Mammary epithelial cell (primary cell): Measurements from ENCODE around the gene SLC22A2.

Experiments used
- EZH2 ChIP-seq: IDR thresholded peaks from 2 replicates; pipeline ENCODE4 v1.6.1; 2012; ENCODE audit warnings: low read length, inconsistent platforms, borderline replicate concordance
- TF ChIP-seq, protein P1 (sequence below), 2 donors: IDR thresholded peaks in 1 of 2; conservative IDR thresholded peaks in 1 of 2; 2 replicates each; pipeline ENCODE4 v1.5.1; 2011 to 2012; ENCODE audit warnings: inconsistent platforms in 2 of 2, low read length in 2 of 2, mild to moderate bottlenecking in 2 of 2, control low read depth in 1 of 2, low read depth in 1 of 2; ENCODE audit not compliant: insufficient read depth in 1 of 2; ENCODE audit errors: extremely low read depth in 1 of 2

DNA sequence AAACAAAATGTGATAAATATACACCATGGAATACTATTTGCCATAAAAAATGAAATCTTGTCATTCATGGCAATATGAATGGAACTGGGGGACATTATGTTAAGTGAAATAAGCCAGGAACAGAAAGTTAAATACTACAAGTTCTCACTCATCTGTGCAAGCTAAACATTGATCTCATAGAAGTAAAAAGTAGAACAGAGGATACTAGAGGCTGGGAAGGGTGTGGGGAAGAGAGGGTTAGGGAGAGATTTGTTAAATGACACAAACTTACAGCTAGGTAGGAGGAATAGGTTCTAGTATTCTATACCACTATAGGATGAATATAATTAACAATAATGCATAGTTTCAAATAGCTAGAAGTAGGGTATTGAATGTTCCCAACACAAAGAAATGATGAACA is 61.0 kb downstream of the SLC22A2 start:
- TF ChIP-seq, protein P1, sequence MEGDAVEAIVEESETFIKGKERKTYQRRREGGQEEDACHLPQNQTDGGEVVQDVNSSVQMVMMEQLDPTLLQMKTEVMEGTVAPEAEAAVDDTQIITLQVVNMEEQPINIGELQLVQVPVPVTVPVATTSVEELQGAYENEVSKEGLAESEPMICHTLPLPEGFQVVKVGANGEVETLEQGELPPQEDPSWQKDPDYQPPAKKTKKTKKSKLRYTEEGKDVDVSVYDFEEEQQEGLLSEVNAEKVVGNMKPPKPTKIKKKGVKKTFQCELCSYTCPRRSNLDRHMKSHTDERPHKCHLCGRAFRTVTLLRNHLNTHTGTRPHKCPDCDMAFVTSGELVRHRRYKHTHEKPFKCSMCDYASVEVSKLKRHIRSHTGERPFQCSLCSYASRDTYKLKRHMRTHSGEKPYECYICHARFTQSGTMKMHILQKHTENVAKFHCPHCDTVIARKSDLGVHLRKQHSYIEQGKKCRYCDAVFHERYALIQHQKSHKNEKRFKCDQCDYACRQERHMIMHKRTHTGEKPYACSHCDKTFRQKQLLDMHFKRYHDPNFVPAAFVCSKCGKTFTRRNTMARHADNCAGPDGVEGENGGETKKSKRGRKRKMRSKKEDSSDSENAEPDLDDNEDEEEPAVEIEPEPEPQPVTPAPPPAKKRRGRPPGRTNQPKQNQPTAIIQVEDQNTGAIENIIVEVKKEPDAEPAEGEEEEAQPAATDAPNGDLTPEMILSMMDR (conservative IDR thresholded peaks at IDR 0.05 in 1 of 2, IDR thresholded peaks at IDR 0.05 in 1 of 2; ENCODE audit: extremely low read depth in 1 of 2, insufficient read depth in 1 of 2, low read depth in 1 of 2, low read length in 2 of 2), result no peak
- TF ChIP-seq EZH2, result no peak
